ENCODE measurements around the gene C6orf62. TPM values are rescaled to one million over a fixed set of nuclear protein-coding genes. Genes with fewer than 3 reads are reported as not detected.
A peak's percentile ranks its signal among the peaks of the same experiment; 100 is the strongest.
"Not testable (repeated sequence)": the region's sequence is repeated elsewhere in the genome, so short reads cannot be mapped to it uniquely, and the experiment has no call there.

Gene C6orf62
- polyA plus RNA-seq (ENCODE audit: insufficient read length in 12 of 12), result 100 to 1,000 TPM in 4 of 12 donors, 10 to 100 TPM in 8; 64.5 to 204 (median 93.1) TPM
- long read RNA-seq, donor 1, full-length matches to known transcripts, result 66 of 71 reads
- long read RNA-seq, donor 1, partial matches to known transcripts, result 5 of 71 reads
- long read RNA-seq, donor 1, other reads (novel, unspliced or antisense), result 0 of 71 reads
- long read RNA-seq, donor 2, full-length matches to known transcripts, result 152 of 162 reads
- long read RNA-seq, donor 2, partial matches to known transcripts, result 5 of 162 reads
- long read RNA-seq, donor 2, other reads (novel, unspliced or antisense), result 5 of 162 reads
- long read RNA-seq, donor 3, full-length matches to known transcripts, result 59 of 70 reads
- long read RNA-seq, donor 3, partial matches to known transcripts, result 11 of 70 reads
- long read RNA-seq, donor 3, other reads (novel, unspliced or antisense), result 0 of 70 reads
- long read RNA-seq, donor 4, full-length matches to known transcripts, result 26 of 43 reads
- long read RNA-seq, donor 4, partial matches to known transcripts, result 17 of 43 reads
- long read RNA-seq, donor 4, other reads (novel, unspliced or antisense), result 0 of 43 reads
- long read RNA-seq, donor 5, full-length matches to known transcripts, result 192 of 263 reads
- long read RNA-seq, donor 5, partial matches to known transcripts, result 71 of 263 reads
- long read RNA-seq, donor 5, other reads (novel, unspliced or antisense), result 0 of 263 reads
- long read RNA-seq, donor 6, full-length matches to known transcripts, result 63 of 63 reads
- long read RNA-seq, donor 6, partial matches to known transcripts, result 0 of 63 reads
- long read RNA-seq, donor 6, other reads (novel, unspliced or antisense), result 0 of 63 reads
- long read RNA-seq, donor 7, full-length matches to known transcripts, result 46 of 46 reads
- long read RNA-seq, donor 7, partial matches to known transcripts, result 0 of 46 reads
- long read RNA-seq, donor 7, other reads (novel, unspliced or antisense), result 0 of 46 reads
- long read RNA-seq, donor 8, full-length matches to known transcripts, result 105 of 178 reads
- long read RNA-seq, donor 8, partial matches to known transcripts, result 73 of 178 reads
- long read RNA-seq, donor 8, other reads (novel, unspliced or antisense), result 0 of 178 reads
- long read RNA-seq, donor 9, full-length matches to known transcripts, result 41 of 72 reads
- long read RNA-seq, donor 9, partial matches to known transcripts, result 31 of 72 reads
- long read RNA-seq, donor 9, other reads (novel, unspliced or antisense), result 0 of 72 reads
- long read RNA-seq, donor 10, full-length matches to known transcripts, result 91 of 122 reads
- long read RNA-seq, donor 10, partial matches to known transcripts, result 22 of 122 reads
- long read RNA-seq, donor 10, other reads (novel, unspliced or antisense), result 9 of 122 reads
- long read RNA-seq, donor 11, full-length matches to known transcripts, result 100 of 137 reads
- long read RNA-seq, donor 11, partial matches to known transcripts, result 37 of 137 reads
- long read RNA-seq, donor 11, other reads (novel, unspliced or antisense), result 0 of 137 reads

- peak; percentile 38 for DNase-seq
Measured at GRCh38 chr6:24719125-24719971, at the start of gene C6orf62. Gene C6orf62 (minus strand): TSS chr6:24719154. CDS start chr6:24718668, 486 bp downstream.

- DNase-seq, result no peak
Measured at GRCh38 chr6:24768361-24768760, 49.4 kb upstream of the C6orf62 start.

- DNase-seq, result no peak
Measured at GRCh38 chr6:24766680-24767462, 47.9 kb upstream of the C6orf62 start.

- DNase-seq, result not testable (repeated sequence)
Measured at GRCh38 chr6:24765968-24766367, 47.0 kb upstream of the C6orf62 start.

GRCh38 chr6:24764833-24765828, 46.2 kb upstream of the C6orf62 start:
- not testable (repeated sequence) for DNase-seq

GRCh38 chr6:24763578-24763977, 44.6 kb upstream of the C6orf62 start:
- no peak for DNase-seq

GRCh38 chr6:24761851-24762250, 42.9 kb upstream of the C6orf62 start:
- DNase-seq, result no peak

- no peak for DNase-seq
Measured at GRCh38 chr6:24761193-24761835, 42.4 kb upstream of the C6orf62 start.

GRCh38 chr6:24760210-24760609, 41.3 kb upstream of the C6orf62 start:
- no peak for DNase-seq

- DNase-seq, result no peak
Measured at GRCh38 chr6:24759718-24760117, 40.8 kb upstream of the C6orf62 start.

- no peak for DNase-seq
Measured at GRCh38 chr6:24757611-24758010, 38.7 kb upstream of the C6orf62 start.

GRCh38 chr6:24755279-24755678, 36.3 kb upstream of the C6orf62 start:
- DNase-seq, result no peak

GRCh38 chr6:24754378-24754777, 35.4 kb upstream of the C6orf62 start:
- DNase-seq, result not testable (repeated sequence)

GRCh38 chr6:24753545-24753944, 34.6 kb upstream of the C6orf62 start:
- DNase-seq, result no peak

GRCh38 chr6:24752917-24753492, 34.1 kb upstream of the C6orf62 start:
- DNase-seq, result no peak

- DNase-seq, result no peak
Measured at GRCh38 chr6:24752503-24752902, 33.5 kb upstream of the C6orf62 start.

- not testable (repeated sequence) for DNase-seq
Measured at GRCh38 chr6:24750878-24751277, 31.9 kb upstream of the C6orf62 start.

All from muscle of arm (tissue), 14 donors.